GM19035 (cell line): ENCODE measurements around the gene CDC27.
"Not testable (repeated sequence)": the region's sequence is repeated elsewhere in the genome, so short reads cannot be mapped to it uniquely, and the experiment has no call there.

ENCODE experiments used
- ATAC-seq: cut with Tn5 transposase; IDR thresholded peaks from one replicate; pipeline ENCODE4 v1.9.1; 2021; ENCODE audit not compliant: unreplicated experiment

Gene CDC27

GRCh38 chr17:47145351-47145750, 43.7 kb downstream of the CDC27 start:
- no peak for ATAC-seq

- no peak for ATAC-seq
Measured at GRCh38 chr17:47135235-47135634, 53.9 kb downstream of the CDC27 start.

DNA sequence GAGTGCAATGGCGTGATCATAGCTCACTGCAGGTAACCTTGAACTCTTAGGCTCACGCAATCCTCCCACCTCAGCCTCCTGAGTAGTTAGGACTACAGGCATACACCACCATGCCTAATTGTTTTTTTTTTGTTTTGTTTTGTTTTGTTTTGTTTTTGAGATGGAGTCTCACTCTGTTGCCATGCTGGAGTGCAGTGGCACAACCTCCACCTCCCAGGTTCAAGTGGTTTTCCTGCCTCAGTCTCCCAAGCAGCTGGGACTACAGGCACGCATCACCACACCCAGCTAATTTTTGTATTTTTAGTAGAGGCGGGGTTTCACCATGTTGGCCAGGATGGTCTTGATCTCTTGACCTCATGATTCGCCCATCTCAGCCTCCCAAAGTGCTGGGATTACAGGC, 54.7 kb downstream of the CDC27 start:
- not testable (repeated sequence) for ATAC-seq

DNA sequence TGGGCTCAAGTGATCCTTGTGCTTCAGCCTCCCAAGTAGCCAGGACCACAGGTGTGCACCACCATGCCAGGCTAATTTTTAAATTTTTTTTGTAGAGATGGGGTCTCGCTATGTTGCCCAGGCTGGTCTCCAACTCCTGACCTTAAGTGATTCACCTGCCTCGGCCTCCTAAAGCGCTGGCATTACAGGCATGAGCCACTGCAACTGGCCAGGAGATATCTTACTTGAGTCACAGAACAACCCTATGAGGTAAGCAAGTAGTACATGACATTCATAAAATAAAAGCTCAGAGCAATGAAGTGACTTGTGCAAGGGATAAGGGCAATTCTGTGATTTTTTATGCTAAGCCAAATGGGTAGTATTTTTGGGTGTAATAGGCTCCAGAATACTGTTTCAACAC, 57.3 kb downstream of the CDC27 start:
- no peak for ATAC-seq

- not testable (repeated sequence) for ATAC-seq
Measured at GRCh38 chr17:47126835-47127234, 62.3 kb downstream of the CDC27 start.

- ATAC-seq = not testable (repeated sequence)
Measured at GRCh38 chr17:47123262-47123661, 65.8 kb downstream of the CDC27 start.

GRCh38 chr17:47120521-47121095, 68.5 kb downstream of the CDC27 start:
- no peak for ATAC-seq

DNA sequence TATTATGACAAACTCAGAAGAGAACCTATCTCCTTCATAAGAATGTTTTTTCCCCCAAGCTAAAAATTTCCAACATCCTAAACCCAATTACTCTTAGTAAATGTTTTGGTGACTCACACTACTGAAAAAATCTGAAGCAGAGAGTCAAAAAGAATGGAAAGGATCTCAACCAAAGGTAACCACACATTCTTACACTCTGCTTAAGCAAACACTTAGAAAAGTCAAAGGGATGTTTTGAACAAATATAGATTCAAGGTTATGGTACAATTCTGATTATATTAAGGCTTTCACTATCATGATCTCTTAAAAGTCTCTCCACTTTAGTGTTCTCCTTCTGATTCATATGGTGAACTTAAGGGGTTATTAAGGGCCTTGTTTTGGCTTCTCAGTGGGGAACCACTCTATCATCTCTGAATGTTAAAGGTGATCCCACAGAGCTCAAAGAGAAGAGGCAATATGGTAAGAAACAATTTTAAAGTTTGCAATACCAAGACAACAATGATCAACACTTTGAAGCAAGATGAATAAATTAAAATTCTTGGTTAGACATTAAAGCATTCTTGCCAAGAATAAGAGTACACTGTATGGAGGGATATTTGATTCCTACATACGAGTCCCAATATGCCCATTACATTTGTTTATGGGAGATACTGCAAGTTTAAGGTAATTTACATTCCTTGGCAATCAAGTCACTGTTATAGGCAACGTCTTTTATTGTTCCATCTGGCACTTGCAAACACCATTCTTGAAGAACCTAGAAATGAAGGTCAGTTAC, 69.2 kb downstream of the CDC27 start:
- ATAC-seq = no peak

DNA sequence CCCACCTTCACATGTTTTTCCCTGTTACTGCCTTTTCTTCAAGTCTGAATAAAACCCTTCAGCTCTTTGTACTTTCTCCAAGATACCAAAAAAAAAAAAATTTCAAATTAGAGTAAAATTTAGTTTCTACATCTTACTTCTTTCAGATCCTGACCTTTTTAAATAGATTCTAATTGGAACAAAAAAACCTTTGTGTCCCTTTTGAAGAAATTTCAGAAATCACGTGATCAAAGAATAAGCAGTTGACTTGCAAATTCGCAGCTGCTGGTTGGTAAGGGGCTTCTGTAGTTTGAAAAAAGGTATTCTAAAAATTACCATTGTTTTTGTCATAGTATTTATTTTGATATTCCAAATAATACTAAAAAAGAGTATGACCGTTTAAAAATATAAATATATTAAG, 71.7 kb downstream of the CDC27 start:
- no peak for ATAC-seq

DNA sequence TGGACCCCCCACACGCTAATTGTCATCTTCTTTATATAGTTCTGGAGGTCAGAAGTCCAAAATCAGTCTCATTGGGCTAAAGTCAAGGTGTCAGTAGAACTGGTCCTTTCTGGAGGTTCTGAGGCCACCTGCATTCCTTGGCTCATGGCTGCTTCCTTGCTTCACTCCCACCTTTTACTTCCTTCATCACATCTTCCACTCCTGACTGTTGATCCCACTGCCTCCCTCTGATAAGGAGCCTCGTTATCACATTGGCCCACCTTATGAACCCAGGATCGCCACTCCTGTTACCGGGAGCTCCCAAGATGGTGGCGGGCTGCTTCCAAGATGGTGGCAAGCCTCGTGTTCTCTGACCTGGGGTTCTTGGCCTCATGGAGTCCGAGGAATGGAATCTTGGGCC, 83.0 kb downstream of the CDC27 start:
- ATAC-seq = no peak

DNA sequence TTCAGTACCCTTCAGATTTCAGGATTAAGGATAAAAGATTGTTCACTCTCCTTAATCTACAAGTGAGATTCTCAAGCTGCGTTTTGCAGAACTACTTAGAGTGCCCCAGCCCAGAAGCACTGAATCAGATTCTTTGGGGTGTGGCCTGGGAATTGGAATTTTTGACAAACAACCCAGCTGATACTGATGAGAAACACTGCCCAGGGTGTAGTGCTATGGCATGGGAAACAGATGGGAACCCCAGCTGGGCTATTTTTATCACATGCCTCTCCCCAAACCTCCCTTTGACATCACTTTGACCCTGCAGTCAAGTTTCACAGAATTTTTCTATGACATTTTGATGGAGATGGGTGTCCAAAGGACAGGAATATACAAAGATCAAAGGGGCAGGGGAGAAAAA, 83.8 kb downstream of the CDC27 start:
- not testable (repeated sequence) for ATAC-seq

DNA sequence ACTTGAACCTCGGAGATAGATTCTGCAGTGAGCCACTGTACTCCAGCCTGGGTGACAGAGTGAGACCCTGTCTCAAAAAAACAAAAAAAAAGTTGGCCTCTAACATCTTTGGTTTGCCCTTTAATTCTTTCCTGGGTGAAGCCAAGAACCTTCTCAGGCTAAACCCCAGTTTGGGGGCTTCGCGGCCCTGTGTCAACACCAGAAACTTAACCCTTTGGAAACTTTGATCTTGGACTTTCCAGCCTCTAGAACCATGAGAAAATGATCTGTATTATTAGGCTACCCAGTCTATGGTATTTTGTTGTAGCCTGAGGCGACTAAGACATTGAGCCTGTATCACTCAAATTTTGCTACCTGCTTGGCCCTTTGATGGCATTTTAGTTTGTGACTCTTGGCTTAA, 86.2 kb downstream of the CDC27 start:
- ATAC-seq = no peak

DNA sequence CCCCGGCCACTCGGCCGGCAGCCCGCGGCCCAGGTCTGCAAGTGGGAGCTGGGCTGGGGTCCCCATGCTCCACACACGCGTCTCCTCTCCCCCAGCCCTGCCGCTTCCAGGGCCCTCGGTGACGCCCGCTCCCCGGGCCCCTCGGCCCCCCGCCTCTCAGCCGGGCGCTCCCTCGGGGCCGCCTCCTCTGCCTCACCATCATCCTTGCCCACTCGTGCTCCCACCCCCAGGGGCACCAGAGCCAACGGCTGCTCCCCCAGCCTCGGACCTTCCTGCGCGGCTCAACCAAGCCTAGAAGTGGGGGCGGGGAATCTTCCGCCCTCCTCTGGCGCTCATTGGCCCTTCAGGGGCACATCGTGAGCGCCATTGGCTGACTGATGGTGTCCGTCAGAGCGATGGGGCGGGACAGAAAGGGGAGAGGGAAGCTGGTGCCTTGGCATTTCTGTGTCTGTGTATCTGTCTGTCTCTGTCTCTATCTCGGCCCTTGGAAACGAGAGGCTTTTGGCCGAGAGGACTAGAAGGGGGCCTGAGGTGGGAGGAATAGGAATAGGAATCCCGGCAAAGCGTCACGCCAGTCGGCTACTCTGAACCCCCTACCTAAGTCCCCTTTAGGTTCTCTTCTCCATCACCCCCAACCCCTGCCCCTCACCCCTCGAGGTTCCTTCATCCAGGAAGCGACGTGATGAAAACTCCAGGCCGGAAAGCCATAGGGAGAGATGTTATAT, 88.9 kb downstream of the CDC27 start:
- ATAC-seq = peak; percentile 96

DNA sequence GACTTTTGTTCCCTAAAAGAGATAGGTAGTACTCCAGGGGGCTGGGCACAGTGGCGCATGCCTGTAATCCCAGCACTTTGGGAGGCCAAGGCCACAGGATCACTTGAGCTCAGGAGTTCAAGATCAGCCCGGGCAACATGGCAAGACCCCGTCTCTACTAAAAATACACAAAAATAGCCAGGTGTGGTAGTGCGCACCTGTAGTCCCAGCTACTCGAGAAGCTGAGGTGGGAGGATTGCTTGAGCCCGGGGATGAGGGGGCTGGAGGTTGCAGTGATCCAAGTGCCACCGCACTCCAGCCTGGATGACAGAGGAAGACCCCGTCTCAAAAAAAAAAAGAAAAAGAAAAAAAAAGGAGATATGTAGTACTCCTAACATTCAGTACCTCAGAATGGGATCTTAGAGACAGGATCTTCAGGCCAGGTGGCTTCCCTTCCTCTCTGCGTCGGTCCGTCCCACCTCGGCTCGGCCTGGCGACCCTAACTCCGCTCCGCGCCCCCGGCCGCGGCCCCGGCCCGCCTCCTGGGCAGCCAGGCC, 89.6 kb downstream of the CDC27 start:
- peak; percentile 28 for ATAC-seq

DNA sequence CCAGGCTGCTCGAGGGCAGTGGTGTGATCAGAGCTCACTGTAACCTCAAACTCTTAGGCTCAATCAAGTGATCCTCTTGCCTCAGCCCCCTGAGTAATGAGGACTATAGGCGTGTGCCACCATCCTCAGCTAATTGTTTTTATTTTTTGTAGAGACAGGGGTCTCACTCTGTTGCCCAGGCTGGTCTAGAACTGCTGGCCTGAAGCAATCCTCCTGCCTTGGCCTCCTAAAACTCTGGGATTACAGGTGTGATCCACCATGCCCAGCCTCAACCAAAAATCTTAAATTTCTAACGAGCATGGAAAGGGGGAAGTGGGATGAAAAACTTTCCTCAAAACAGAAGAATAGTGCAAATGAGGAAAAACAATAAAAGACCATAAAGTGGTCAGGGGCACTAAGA, 92.8 kb downstream of the CDC27 start:
- no peak for ATAC-seq

DNA sequence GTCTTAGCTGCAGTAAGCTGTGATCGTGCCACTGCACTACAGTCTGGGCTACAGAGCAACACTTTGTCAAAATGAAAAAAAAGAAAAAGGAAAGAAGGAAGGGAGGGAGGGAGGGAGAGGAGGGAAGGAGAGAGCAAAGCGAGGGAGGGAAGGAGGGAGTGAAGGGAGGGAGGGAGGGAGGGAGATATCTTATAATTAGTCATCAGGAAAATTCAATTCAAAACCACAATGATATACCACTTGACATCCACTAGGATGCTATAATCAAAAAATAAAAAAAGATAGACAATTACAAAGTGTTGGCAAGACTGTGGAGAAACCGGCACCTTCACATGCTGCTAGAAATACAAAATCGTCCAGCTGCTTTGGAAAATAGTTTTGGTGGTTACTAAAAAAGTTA, 93.8 kb downstream of the CDC27 start:
- no peak for ATAC-seq

DNA sequence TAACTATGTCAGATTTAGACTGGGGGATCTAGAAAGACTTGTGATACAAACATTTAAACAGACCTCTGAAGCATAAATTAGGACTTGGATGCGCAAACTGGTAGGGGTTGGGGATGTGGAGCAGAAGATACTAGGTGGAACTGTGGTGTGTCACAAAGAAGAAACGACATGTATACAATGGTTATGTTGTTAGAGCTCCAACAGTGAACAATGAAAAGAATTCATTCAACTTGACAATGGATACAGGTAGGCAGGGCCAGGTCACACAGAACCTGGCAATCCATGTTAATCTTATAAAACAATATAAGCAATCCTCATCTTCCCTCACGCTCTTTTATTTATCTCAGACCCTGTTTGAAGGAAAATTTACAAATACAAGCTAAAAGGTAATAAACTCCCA, 102.0 kb downstream of the CDC27 start:
- ATAC-seq = no peak

GRCh38 chr17:47085736-47086135, 103.4 kb downstream of the CDC27 start:
- no peak for ATAC-seq

DNA sequence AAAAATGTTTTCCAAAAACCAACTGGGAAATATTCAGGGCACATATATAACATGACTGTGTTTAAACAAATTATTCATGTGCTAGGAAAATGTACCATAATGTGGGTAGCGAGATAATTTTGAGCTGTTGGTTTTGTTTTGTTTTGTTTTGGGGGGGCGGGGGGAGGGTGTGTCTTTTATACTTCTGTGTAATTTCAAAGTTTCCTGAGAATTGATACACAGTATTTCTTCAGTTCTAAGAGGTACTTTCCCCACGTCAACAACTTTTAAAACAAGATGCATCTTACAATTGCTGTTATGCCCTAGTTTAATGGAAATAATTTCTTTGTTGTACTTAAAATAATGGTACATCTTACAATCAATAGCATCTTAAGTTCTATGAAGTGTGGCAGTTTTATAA, 110.3 kb downstream of the CDC27 start:
- no peak for ATAC-seq

DNA sequence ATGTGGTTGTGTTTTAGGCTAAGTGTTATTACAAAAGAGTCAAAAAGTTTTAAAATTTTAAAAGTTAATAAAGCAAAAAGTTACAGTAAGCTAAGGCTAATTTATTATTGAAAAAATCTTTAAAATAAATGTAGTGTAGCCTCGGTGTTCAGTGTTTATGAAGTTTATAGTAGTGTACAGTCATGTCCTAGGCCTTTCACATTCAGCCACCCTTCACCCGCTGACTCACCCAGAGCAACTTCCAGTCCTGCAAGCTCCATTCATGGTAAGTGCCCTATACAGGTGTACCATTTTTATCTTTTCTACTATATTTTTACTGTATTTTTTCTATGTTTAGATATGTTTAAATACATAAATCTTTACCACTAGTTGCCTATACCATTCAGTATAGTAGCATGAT, 111.5 kb downstream of the CDC27 start:
- ATAC-seq = no peak

- no peak for ATAC-seq
Measured at GRCh38 chr17:47076171-47076570, 112.9 kb downstream of the CDC27 start.

DNA sequence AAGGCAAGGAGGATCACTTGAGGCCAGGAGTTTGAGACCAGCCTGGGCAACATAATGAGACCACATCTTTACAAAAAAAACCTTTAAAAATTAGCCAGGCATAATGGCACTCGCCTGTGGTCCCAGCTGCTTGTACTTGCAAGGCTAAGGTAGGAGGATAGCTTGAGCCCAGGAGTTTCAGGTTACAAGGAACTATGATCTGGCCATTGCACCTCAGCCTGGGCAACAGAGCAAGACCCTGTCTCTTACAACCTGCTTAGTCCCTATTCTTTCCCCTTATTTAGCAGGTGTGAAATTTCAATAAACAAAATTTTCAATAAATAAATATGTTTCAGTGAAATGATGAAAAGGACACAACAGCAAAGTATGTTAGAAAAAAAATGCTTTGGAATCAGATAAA, 114.7 kb downstream of the CDC27 start:
- ATAC-seq = not testable (repeated sequence)
